ENCODE data around the gene AJM1. TPM values are rescaled to one million over a fixed set of nuclear protein-coding genes. Genes with fewer than 3 reads are reported as not detected.

The AJM1 gene
- total RNA-seq, 4 donors from 2014 or later = 1.6 to 3.1 (median 2.2) TPM

GRCh38 chr9:136845465-136846260 is 3.4 kb downstream of the AJM1 start:
- no CpG with 5 or more reads among the region's 102 CpGs for WGBS
- H3K4me3 ChIP-seq = no peak overlapping the region
- no peaks in the 10 kb centered on the region for H3K9me3 ChIP-seq
- TF ChIP-seq CTCF (IDR thresholded peaks at IDR 0.05) (no peak), POLR2A (IDR thresholded peaks at IDR 0.05) (no peak), EP300 (IDR thresholded peaks at IDR 0.05) (no peak), POLR2AphosphoS5 (IDR thresholded peaks at IDR 0.05) (no peak)
- no peak for DNase-seq (ENCODE audit: low spot score in 2 of 2)
- H3K4me1 ChIP-seq = peaks cover 89% of the 10 kb centered on the region
- H3K27me3 ChIP-seq = peaks cover 40% of the 10 kb centered on the region
- no peak overlapping the region for H3K27ac ChIP-seq
- H3K36me3 ChIP-seq = no peaks in the 10 kb centered on the region

- DNase-seq (ENCODE audit: low spot score in 2 of 2) = no peak
- peaks cover 82% of the 10 kb centered on the region for H3K4me1 ChIP-seq
- peaks cover 40% of the 10 kb centered on the region for H3K27me3 ChIP-seq
- H3K36me3 ChIP-seq = peaks cover 5% of the 10 kb centered on the region
- TF ChIP-seq POLR2A (IDR thresholded peaks at IDR 0.05) = no peak
- TF ChIP-seq POLR2AphosphoS5 (IDR thresholded peaks at IDR 0.05) = no peak
- TF ChIP-seq CTCF (IDR thresholded peaks at IDR 0.05) = no peak
- no peak for TF ChIP-seq EP300 (IDR thresholded peaks at IDR 0.05)
- no peak overlapping the region for H3K27ac ChIP-seq
- WGBS = 0% methylated on average over 7 of the region's 98 CpGs
- H3K4me3 ChIP-seq = peak overlapping the region; percentile 72
- no peaks in the 10 kb centered on the region for H3K9me3 ChIP-seq
These were observed 4.3 kb downstream of the AJM1 start for GRCh38 chr9:136846376-136847087.

- DNase-seq (ENCODE audit: low spot score in 2 of 2) = peak in 1 of 2 donors; percentile 81
- H3K27me3 ChIP-seq = peaks cover 40% of the 10 kb centered on the region
- no peaks in the 10 kb centered on the region for H3K9me3 ChIP-seq
- under 1% methylated on average over 22 of the region's 75 CpGs for WGBS
- TF ChIP-seq CTCF (IDR thresholded peaks at IDR 0.05) (no peak), POLR2A (IDR thresholded peaks at IDR 0.05) (no peak), POLR2AphosphoS5 (IDR thresholded peaks at IDR 0.05) (no peak), EP300 (IDR thresholded peaks at IDR 0.05) (no peak)
- peaks cover 74% of the 10 kb centered on the region for H3K4me1 ChIP-seq
- H3K27ac ChIP-seq = no peak overlapping the region
- peaks cover 5% of the 10 kb centered on the region for H3K36me3 ChIP-seq
- H3K4me3 ChIP-seq = peak overlapping the region; percentile 72
These were observed 5.0 kb downstream of the AJM1 start for GRCh38 chr9:136847088-136847825.

- Histone ChIP-seq H3K4me3 (peak overlapping the region; percentile 72), H3K36me3 (peaks cover 5% of the 10 kb centered on the region), H3K27ac (peak overlapping the region; percentile 85), H3K4me1 (peaks cover 68% of the 10 kb centered on the region), H3K9me3 (no peaks in the 10 kb centered on the region), H3K27me3 (peaks cover 40% of the 10 kb centered on the region)
- TF ChIP-seq POLR2AphosphoS5 (IDR thresholded peaks at IDR 0.05) (peak in 1 of 3 donors; percentile 42), EP300 (IDR thresholded peaks at IDR 0.05) (no peak), POLR2A (IDR thresholded peaks at IDR 0.05) (no peak), CTCF (IDR thresholded peaks at IDR 0.05) (no peak)
- 0% methylated on average over 1 of the region's 48 CpGs for WGBS
- peak; percentile 95 for DNase-seq (ENCODE audit: low spot score in 2 of 2)
These were observed 5.6 kb downstream of the AJM1 start for GRCh38 chr9:136847826-136848392.

Measured in suprapubic skin (tissue), 4 donors.